GM19351 (cell line): ENCODE results near the gene PRKD1.
A peak's percentile ranks its signal among the peaks of the same experiment; 100 is the strongest.

ENCODE experiments used
- ATAC-seq: cut with Tn5 transposase; IDR thresholded peaks from one replicate; pipeline ENCODE4 v1.9.1; 2021; ENCODE audit warnings: mild to moderate bottlenecking, moderate library complexity; ENCODE audit not compliant: unreplicated experiment

Gene PRKD1

GRCh38 chr14:29927376-29928116 is at the start of gene PRKD1:
PRKD1 (minus strand) TSS chr14:29927847.
- peak; percentile 39 for ATAC-seq

GRCh38 chr14:29971101-29971500 is 43.5 kb upstream of the PRKD1 start:
- no peak for ATAC-seq

GRCh38 chr14:29955087-29955486 is 27.4 kb upstream of the PRKD1 start:
- ATAC-seq = no peak

- peak; percentile 90 for ATAC-seq
Measured at GRCh38 chr14:29953501-29953900, 25.9 kb upstream of the PRKD1 start.

- ATAC-seq = no peak
Measured at GRCh38 chr14:29944091-29944490, 16.4 kb upstream of the PRKD1 start.

GRCh38 chr14:29941401-29941800 is 13.8 kb upstream of the PRKD1 start:
- no peak for ATAC-seq

- no peak for ATAC-seq
Measured at GRCh38 chr14:29940482-29940881, 12.8 kb upstream of the PRKD1 start.

GRCh38 chr14:29937116-29937515 is 9.5 kb upstream of the PRKD1 start:
- ATAC-seq = no peak

GRCh38 chr14:29930283-29930682 is 2.6 kb upstream of the PRKD1 start:
- no peak for ATAC-seq

- peak; percentile 6 for ATAC-seq
Measured at GRCh38 chr14:29928117-29928640, 532 bp upstream of the PRKD1 start.

GRCh38 chr14:29926701-29927375 is 809 bp downstream of the PRKD1 start:
- ATAC-seq = peak; percentile 41

GRCh38 chr14:29926228-29926627 is 1.4 kb downstream of the PRKD1 start:
- ATAC-seq = no peak

GRCh38 chr14:29925736-29926135 is 1.9 kb downstream of the PRKD1 start:
- ATAC-seq = no peak

- ATAC-seq = no peak
Measured at GRCh38 chr14:29925101-29925722, 2.4 kb downstream of the PRKD1 start.

- no peak for ATAC-seq
Measured at GRCh38 chr14:29919845-29920244, 7.8 kb downstream of the PRKD1 start.

GRCh38 chr14:29918981-29919380 is 8.7 kb downstream of the PRKD1 start:
- no peak for ATAC-seq

- no peak for ATAC-seq
Measured at GRCh38 chr14:29913566-29913965, 14.1 kb downstream of the PRKD1 start.

- no peak for ATAC-seq
Measured at GRCh38 chr14:29911810-29912209, 15.8 kb downstream of the PRKD1 start.

GRCh38 chr14:29908652-29909577 is 18.7 kb downstream of the PRKD1 start:
- ATAC-seq = no peak

- ATAC-seq = no peak
Measured at GRCh38 chr14:29906256-29906870, 21.3 kb downstream of the PRKD1 start.
